Measurements from ENCODE around the gene SLCO3A1.
"Not testable (repeated sequence)": the region's sequence is repeated elsewhere in the genome, so short reads cannot be mapped to it uniquely, and the experiment has no call there.

The SLCO3A1 gene

GRCh38 chr15:92189166-92189565, 335.7 kb downstream of the SLCO3A1 start:
- no peak for TF ChIP-seq CTCF (IDR thresholded peaks at IDR 0.05; ENCODE audit: low read depth, low read length)
- no peak overlapping the region for H3K4me3 ChIP-seq (ENCODE audit: low read depth, low read length)

DNA sequence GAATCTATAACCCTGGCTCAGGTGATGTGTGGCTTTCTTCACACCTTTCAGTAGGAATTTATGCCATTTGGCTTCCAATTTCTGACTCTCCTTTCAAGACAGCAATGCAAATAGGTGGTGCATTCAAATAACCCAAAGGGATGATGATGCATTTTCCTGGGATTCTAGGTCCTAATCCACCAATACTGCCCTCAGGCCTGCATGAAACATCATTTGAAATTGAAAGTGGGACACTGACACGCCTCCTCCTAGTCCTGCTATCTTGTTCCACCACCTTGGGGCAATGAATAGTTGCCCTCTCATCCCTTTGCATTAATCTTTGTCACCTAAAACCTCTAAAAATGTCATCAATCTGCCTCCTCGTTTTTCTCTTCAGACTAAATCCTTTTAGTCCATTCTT, 341.7 kb downstream of the SLCO3A1 start:
- TF ChIP-seq CTCF (IDR thresholded peaks at IDR 0.05; ENCODE audit: low read depth, low read length): no peak
- H3K4me3 ChIP-seq (ENCODE audit: low read depth, low read length): no peak overlapping the region

- no peak overlapping the region for H3K4me3 ChIP-seq (ENCODE audit: low read depth, low read length)
- TF ChIP-seq CTCF (IDR thresholded peaks at IDR 0.05; ENCODE audit: low read depth, low read length): no peak
These were observed 342.8 kb downstream of the SLCO3A1 start for GRCh38 chr15:92196342-92196741.

DNA sequence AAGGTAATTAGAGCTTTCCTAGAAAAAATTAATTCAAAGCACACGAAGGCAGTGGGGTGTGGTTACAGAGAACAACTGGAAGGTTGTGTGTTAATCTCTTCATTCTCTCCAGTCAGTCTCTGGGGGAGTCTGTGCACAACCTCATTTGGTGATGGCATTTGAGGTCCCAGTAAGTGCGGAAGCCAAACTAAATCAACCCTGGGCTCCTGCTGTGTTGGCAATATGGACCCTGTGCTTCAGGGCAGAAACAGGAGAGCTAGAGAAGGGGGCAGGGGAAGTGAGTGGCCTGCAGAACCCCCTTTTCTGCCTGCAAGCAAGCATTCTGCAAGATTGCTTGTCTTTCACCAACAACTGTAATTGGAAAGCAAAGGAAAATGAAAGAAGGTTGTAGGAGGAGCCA, 344.2 kb downstream of the SLCO3A1 start:
- no peak for TF ChIP-seq CTCF (IDR thresholded peaks at IDR 0.05; ENCODE audit: low read depth, low read length)
- no peak overlapping the region for H3K4me3 ChIP-seq (ENCODE audit: low read depth, low read length)

GRCh38 chr15:92200891-92201290, 347.4 kb downstream of the SLCO3A1 start:
- no peak overlapping the region for H3K4me3 ChIP-seq (ENCODE audit: low read depth, low read length)
- TF ChIP-seq CTCF (IDR thresholded peaks at IDR 0.05; ENCODE audit: low read depth, low read length): no peak

GRCh38 chr15:92205255-92205739, 351.8 kb downstream of the SLCO3A1 start:
- H3K4me3 ChIP-seq (ENCODE audit: low read depth, low read length): no peak overlapping the region
- no peak for TF ChIP-seq CTCF (IDR thresholded peaks at IDR 0.05; ENCODE audit: low read depth, low read length)

DNA sequence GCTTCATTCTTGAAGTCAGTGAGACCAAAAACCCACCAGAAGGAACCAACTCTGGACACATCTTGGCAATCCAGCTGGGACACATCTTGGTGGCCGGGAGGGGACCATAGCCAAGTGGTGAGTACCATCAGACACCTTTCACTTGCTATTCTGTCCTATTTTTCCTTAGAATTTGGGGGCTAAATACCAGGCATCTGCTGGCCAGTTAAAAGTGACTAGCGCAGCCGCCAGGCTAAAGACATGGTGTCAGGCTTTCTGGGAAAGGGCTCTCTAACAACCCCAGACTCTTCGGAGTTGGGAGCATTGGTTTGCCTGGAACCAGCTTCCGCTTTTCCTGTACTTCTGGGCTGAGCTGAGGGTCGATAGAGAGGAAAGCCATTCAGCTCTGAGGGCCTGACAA, 354.1 kb downstream of the SLCO3A1 start:
- H3K4me3 ChIP-seq (ENCODE audit: low read depth, low read length): not testable (repeated sequence)
